ACC112 (cell line): Measurements from ENCODE around the gene IQCF6.
"Not testable (repeated sequence)": the region's sequence is repeated elsewhere in the genome, so short reads cannot be mapped to it uniquely, and the experiment has no call there.

Source experiments
- H2AFZ ChIP-seq: fragments of 200-600 bp; sonication (generic); one replicate; pipeline ENCODE4 v1.6.0; 2017; ENCODE audit warnings: antibody characterized with exemption, low read length; ENCODE audit not compliant: unreplicated experiment
- H3K27ac ChIP-seq: fragments of 200-600 bp; sonication (generic); 2 replicates; pipeline ENCODE4 v1.5.1; 2014; ENCODE audit warnings: low read depth, mild to moderate bottlenecking, antibody characterized with exemption, low read length, moderate library complexity
- H3K27me3 ChIP-seq: fragments of 200-600 bp; sonication (generic); 2 replicates; pipeline ENCODE4 v1.6.1; 2014; ENCODE audit warnings: mild to moderate bottlenecking, antibody characterized with exemption, low read length, moderate library complexity, mixed read lengths; ENCODE audit not compliant: insufficient read depth
- H3K36me3 ChIP-seq: fragments of 200-600 bp; sonication (generic); 2 replicates; pipeline ENCODE4 v1.6.1; 2016; ENCODE audit warnings: mild to moderate bottlenecking, antibody characterized with exemption, low read length, moderate library complexity, mixed read lengths; ENCODE audit not compliant: insufficient read depth
- H3K4me1 ChIP-seq: fragments of 200-600 bp; sonication (generic); one replicate; pipeline ENCODE4 v1.6.1; 2016; ENCODE audit warnings: low read length, mixed read lengths; ENCODE audit not compliant: insufficient read depth, unreplicated experiment, control insufficient read depth
- H3K4me3 ChIP-seq: fragments of 200-600 bp; sonication (generic); 2 replicates; pipeline ENCODE4 v1.5.1; 2014; ENCODE audit warnings: mild to moderate bottlenecking, low read depth, low read length
- H3K79me2 ChIP-seq: fragments of 200-600 bp; sonication (generic); one replicate; pipeline ENCODE4 v1.6.0; 2016; ENCODE audit warnings: low read length; ENCODE audit not compliant: control insufficient read depth, unreplicated experiment, insufficient read depth

Gene IQCF6

DNA sequence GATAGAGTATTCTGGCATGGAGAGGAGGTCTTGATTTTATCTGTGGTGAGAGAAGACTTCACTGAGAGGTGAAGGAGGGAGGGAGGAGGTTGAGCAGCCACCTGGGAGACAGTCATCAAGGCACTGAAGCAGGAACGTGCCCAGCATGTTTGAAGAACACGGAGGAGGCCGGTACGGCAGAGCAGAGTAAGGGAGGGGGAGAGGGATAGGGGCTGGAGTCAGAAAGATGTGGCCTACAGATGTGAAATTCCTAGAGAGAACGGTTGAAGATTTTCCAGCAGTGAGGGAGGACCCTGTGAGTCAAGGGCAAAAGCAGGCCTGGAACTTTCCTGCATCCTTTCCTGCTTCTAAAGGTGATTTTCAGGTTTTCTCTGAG lies 21.7 kb upstream of the IQCF6 start:
- peaks cover 83% of the 10 kb centered on the region for H3K27me3 ChIP-seq
- no peaks in the 10 kb centered on the region for H3K4me1 ChIP-seq
- H3K27ac ChIP-seq, result no peak overlapping the region
- H3K36me3 ChIP-seq, result no peaks in the 10 kb centered on the region
- H2AFZ ChIP-seq, result no peak overlapping the region
- H3K4me3 ChIP-seq, result no peak overlapping the region
- no peaks in the 10 kb centered on the region for H3K79me2 ChIP-seq

DNA sequence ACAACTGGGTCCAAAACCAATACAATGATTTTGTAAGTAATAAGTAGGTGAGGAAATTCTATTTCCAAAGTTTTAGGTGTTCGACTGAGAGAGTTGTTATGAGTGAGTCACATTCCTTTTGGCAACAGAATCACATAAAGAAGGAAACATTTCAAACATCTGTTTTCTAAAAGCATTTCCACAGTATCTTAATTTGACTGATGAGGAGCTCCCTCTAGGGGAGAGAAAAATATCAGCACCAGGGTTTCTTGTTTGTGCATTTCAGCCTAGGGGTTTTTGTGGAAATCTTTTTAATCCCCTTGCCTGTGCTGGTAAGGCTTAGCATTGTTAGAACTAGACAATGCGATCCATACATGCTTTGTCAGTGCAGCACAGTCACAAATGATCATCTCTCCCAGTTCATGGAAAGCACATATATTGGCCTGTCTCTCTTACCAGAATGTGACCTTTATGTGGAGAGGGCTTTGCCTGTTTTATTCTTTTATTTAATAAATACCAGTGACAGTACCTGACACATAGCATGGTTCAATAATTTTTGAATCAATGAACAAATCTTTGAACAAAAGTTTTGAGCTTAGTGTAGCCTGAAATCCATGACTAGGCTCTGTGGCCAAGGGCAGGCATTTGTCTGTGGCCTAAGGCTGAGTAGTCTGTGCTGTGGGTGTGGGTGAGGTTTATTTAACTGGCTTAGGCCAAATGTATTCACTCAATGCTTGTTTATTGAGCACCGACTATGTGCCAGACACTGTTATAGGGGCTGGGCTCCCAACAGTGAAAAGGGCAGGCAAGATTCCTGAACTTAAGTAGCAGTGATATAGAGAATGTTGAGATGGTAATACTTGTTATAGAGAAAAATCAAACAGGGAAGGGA lies 21.1 kb upstream of the IQCF6 start:
- Histone ChIP-seq H3K4me3 (no peak overlapping the region), H2AFZ (no peak overlapping the region), H3K36me3 (no peaks in the 10 kb centered on the region), H3K4me1 (no peaks in the 10 kb centered on the region), H3K27ac (no peak overlapping the region), H3K27me3 (peaks cover 82% of the 10 kb centered on the region), H3K79me2 (no peaks in the 10 kb centered on the region)

DNA sequence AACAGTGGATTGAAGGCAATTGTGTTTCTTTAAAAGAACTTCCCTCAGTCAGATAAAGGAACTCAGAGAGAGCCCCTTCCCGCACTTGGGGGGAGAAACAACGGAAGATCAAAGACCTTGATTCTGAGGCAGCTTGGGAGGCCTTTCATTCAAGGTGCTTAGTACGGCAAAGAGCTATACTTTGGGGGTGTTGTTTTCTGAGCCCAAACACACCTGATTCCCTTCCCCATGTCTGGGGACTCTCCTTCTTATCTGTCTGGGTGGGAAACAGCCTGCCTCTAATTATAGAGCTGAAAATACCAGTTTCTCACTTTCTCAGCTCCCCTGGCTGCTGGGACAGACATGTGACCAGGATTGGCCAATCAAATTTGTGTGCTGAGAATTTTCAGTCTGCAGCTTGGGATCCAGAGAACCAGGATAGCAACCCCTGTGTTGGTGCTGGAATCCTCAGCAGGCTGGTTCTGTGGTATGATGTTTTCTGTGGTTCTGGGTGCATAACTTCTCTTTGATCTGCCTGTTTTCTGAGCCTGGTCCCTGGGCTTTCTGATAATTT lies 19.4 kb upstream of the IQCF6 start:
- H3K27ac ChIP-seq, result no peak overlapping the region
- peaks cover 81% of the 10 kb centered on the region for H3K27me3 ChIP-seq
- H3K4me1 ChIP-seq, result no peaks in the 10 kb centered on the region
- H3K36me3 ChIP-seq, result no peaks in the 10 kb centered on the region
- no peak overlapping the region for H3K4me3 ChIP-seq
- no peak overlapping the region for H2AFZ ChIP-seq
- no peaks in the 10 kb centered on the region for H3K79me2 ChIP-seq

DNA sequence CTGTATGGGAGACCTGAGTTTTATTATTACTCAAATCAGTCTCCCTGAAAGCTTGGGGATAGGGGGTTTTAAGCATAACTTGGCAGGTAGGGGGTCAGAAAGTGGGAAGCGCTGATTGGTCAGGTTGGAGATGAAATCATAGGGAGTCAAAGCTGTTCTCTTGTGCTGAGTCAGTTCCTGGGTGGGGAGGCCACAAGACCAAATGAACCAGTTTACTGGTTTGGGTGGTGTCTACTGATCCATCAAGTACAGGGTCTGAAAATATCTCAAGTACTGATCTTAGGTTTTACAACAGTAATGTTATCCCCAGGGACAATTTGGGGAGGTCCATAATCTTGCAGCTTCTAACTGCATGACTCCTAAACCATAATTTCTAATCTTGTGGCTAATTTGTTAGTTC lies 17.8 kb upstream of the IQCF6 start:
- H3K4me3 ChIP-seq, result no peak overlapping the region
- no peak overlapping the region for H3K27ac ChIP-seq
- H3K36me3 ChIP-seq, result no peaks in the 10 kb centered on the region
- no peak overlapping the region for H2AFZ ChIP-seq
- no peaks in the 10 kb centered on the region for H3K79me2 ChIP-seq
- H3K27me3 ChIP-seq, result peaks cover 80% of the 10 kb centered on the region
- no peaks in the 10 kb centered on the region for H3K4me1 ChIP-seq

DNA sequence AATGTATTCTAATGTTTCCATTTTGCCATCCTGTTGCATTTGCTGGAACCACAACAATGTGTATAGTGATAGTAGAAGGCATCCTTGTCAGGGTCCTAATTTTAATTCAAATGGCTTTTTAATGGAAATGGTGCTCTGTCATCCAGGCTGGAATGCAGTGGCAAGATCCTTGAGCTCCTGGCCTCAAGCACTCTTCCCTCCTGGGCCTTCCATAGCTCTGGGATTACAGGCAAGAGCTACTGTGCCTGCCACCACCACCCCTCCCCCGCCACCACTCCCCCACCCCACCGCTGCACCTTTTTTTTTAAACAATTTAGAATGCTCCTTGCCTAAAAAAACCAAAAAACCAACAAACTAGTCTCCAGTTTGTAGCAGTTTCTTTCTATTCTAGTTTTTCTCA lies 15.2 kb upstream of the IQCF6 start:
- H3K4me3 ChIP-seq, result no peak overlapping the region
- no peaks in the 10 kb centered on the region for H3K4me1 ChIP-seq
- H3K27ac ChIP-seq, result no peak overlapping the region
- no peaks in the 10 kb centered on the region for H3K36me3 ChIP-seq
- H2AFZ ChIP-seq, result no peak overlapping the region
- peaks cover 81% of the 10 kb centered on the region for H3K27me3 ChIP-seq
- no peaks in the 10 kb centered on the region for H3K79me2 ChIP-seq

DNA sequence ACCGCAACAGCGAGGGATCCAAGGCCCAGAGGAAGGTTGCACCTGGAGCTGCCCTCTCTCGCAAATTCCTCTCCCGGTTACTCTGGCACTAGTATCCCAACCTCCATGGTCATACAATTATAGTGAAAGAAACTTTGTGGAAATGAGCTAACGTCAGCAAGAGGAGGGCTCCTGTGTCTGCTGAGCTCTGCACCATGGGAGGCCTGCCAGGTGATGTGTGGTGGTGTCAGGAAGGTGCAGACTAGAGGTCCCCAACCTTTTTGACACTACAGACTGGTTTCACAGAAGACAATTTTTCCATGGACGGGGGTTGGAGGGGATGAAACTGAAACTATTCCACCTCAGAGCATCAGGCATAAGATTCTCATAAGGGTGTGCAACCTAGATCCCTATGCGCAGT lies 13.2 kb upstream of the IQCF6 start:
- no peak overlapping the region for H3K4me3 ChIP-seq
- H3K27me3 ChIP-seq, result peaks cover 77% of the 10 kb centered on the region
- no peaks in the 10 kb centered on the region for H3K4me1 ChIP-seq
- no peak overlapping the region for H2AFZ ChIP-seq
- H3K36me3 ChIP-seq, result no peaks in the 10 kb centered on the region
- no peaks in the 10 kb centered on the region for H3K79me2 ChIP-seq
- no peak overlapping the region for H3K27ac ChIP-seq

DNA sequence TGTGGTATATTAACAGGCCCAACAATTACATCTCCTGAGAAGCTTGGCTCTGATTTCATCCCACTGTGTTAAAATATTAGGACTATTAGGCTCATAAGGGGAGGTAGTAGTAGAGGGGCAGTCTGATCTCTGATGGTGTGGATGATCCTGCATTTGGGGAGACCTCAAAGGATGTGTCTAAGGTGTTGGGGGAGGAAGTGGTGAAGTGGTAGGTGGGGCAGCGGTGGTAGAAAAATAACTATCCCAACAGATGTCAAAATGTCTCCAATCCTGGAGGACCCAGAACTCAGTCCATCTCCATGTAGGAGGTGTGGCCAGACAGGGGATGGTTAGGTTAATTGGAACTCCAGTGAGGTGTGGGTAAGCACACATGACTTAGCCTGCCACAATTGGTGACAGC lies 10.4 kb upstream of the IQCF6 start:
- no peak overlapping the region for H2AFZ ChIP-seq
- H3K27me3 ChIP-seq, result peaks cover 74% of the 10 kb centered on the region
- H3K36me3 ChIP-seq, result no peaks in the 10 kb centered on the region
- no peak overlapping the region for H3K4me3 ChIP-seq
- H3K4me1 ChIP-seq, result no peaks in the 10 kb centered on the region
- H3K27ac ChIP-seq, result no peak overlapping the region
- H3K79me2 ChIP-seq, result no peaks in the 10 kb centered on the region

DNA sequence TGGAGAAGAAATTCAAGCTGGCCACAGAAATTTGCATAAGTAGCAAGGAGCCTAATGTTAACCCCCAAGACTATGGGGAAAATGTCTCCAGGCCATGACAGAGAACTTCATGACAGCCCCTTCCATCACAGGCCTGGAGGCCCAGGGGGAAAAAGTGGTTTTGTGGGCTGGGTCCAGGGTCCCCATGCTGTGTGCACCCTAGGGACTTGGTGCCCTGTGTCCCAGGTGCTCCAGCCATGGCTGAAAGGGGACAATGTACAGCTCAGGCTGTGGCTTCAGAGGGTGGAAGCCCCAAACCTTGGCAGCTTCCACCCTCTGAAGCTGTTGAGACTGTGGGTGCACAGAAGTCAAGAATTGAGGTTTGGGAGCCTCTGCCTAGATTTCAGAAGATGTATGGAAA lies 8.5 kb upstream of the IQCF6 start:
- not testable (repeated sequence) for H3K27ac ChIP-seq, H3K4me1 ChIP-seq, H3K36me3 ChIP-seq, H3K79me2 ChIP-seq, H3K4me3 ChIP-seq, H2AFZ ChIP-seq
- H3K27me3 ChIP-seq, result peaks cover 77% of the 10 kb centered on the region

DNA sequence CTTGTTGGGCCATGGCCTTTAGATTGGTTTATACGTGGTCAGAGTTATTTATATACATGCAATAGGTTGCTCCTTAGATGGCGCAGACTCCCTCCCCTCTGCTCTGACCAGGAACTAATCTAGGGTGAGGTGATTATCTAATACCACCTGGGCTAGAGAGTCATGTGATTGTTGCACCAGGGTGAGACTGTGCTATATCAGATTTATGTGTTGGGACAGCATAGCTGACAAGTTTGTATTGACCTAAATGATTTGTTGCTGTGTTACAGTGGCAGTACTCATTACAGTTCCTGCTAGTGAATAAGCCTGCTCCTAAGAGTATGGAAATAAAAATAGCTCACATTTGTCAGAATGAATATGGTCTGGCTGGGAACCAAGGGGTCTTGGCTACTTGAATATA lies 7.2 kb upstream of the IQCF6 start:
- no peak overlapping the region for H2AFZ ChIP-seq
- H3K4me1 ChIP-seq, result no peaks in the 10 kb centered on the region
- no peak overlapping the region for H3K27ac ChIP-seq
- H3K27me3 ChIP-seq, result peaks cover 79% of the 10 kb centered on the region
- H3K79me2 ChIP-seq, result no peaks in the 10 kb centered on the region
- no peak overlapping the region for H3K4me3 ChIP-seq
- H3K36me3 ChIP-seq, result no peaks in the 10 kb centered on the region

DNA sequence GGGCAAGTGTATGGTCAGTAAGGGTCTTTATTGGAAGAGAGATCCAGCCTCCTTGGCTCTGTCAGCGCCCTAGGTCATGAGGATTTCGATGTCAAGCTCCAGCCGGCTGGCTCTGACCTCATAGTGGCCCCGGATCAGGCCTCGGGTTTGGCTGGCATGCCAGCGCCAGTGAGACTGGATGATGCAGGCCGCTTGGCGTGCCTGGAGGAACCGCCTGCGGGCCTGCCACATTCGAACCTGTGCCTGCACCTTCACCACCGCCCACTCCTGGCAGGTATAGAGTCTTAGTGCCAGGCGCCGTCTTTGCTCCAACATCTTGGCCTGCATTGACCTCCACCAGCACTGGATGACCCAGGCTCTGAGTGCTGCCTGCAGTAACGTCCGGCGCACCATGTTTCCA lies 483 bp downstream of the IQCF6 start:
- Histone ChIP-seq H3K27me3 (peaks cover 50% of the 10 kb centered on the region), H3K27ac (no peak overlapping the region), H3K36me3 (no peaks in the 10 kb centered on the region), H2AFZ (no peak overlapping the region), H3K4me1 (no peaks in the 10 kb centered on the region), H3K79me2 (no peaks in the 10 kb centered on the region), H3K4me3 (no peak overlapping the region)

DNA sequence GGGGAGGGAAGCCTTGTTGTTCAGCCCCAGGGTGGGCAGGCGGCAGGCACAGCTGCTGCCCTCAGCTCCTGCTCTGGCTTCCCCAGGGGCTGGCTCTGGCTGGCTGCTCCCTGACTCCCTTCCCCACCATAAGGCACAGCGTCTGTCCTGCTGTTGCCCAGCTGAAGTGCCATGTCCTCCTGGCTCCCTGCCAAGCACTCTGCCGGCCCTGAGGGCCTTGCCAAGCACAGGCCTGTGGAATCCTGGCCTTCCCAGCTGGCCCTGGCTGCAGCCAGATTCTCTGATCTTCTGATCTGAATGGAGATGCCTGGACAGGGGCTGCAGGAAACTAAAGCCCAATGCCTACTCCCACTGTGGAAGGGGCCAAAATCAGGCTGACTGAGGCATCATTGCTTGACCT lies 1.1 kb downstream of the IQCF6 start:
- Histone ChIP-seq H3K36me3 (no peaks in the 10 kb centered on the region), H3K27ac (no peak overlapping the region), H3K27me3 (peaks cover 50% of the 10 kb centered on the region), H3K4me1 (no peaks in the 10 kb centered on the region), H3K79me2 (no peaks in the 10 kb centered on the region), H2AFZ (no peak overlapping the region), H3K4me3 (no peak overlapping the region)
